Measurements from ENCODE around the gene KRT35.

The KRT35 gene

DNA sequence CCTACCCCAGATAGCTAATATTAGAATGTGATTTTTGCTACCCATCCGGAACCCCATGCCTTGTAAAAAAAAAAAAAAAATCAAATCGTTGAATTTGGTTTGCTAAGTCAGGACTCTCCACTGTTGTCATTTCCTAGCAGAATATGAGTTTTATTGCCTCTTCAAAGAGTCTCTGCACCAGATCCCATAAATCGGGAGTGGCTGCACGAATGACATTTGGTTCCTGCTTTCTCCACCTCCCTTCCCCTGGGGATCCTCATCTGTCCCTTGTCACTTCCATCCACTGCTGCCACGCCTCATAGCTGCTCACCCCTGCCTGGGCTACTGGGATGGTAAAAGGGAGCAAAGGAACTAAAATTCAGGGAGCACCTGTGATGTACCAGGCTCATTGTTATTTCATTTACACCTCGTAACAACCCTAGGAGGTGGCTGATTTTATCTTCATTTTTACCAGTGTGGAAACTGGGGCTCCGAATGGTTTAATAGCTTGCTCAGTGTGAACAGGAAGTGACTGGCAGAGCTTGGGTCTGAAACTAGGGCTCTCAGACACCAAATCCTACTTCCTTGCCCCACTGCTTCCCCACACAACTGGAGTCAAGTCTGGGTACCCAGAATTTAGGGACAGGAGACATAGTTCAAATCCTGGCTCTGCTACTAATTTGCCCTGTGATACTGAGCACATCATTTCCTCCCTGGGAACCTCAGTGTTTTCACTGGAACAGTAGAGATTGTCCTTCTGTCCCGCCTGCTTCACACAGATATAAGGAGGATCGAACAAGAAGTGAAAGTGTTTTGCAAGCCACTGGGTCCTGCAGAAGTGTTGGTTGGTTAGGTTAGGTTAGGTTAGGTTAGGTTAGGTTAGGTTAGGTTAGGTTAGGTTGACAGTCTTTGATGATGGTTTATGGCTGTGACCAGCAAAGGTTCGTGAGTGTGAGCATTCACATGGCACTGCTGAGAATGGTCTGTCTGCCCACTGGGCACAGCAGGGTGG, 9.3 kb upstream of the KRT35 start:
- no peak overlapping the region for H3K27ac ChIP-seq
- no peak for DNase-seq (ENCODE audit: low read depth, low spot score)

DNA sequence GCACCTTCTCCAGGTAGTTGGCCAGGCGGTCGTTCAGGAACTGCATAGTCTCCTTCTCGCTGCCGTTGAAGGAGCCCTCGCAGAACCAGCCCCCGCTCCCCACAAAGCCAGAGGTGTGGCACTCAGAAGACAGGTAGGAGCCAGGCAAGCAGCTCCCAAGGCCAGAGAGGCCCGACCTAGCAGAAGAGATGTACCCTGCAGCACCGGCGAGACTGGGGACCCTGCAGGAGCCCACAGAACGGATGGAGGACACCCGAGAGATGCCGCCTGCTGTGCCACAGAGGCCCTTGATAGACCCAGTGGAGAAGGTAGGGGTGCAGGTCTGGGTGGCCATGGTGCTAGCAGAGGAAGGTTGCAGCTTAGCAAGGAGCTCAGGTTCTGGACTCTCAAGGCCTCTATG, 8.6 kb upstream of the KRT35 start, which contains the start of gene KRT36:
Gene KRT36 (minus strand): TSS at position 380 of the 400 bp plus-strand sequence. CDS start 46 bp downstream, at position 334.
- no peak within 1 kb of the TSS for H3K27ac ChIP-seq
- no peak for DNase-seq (ENCODE audit: low read depth, low spot score)

DNA sequence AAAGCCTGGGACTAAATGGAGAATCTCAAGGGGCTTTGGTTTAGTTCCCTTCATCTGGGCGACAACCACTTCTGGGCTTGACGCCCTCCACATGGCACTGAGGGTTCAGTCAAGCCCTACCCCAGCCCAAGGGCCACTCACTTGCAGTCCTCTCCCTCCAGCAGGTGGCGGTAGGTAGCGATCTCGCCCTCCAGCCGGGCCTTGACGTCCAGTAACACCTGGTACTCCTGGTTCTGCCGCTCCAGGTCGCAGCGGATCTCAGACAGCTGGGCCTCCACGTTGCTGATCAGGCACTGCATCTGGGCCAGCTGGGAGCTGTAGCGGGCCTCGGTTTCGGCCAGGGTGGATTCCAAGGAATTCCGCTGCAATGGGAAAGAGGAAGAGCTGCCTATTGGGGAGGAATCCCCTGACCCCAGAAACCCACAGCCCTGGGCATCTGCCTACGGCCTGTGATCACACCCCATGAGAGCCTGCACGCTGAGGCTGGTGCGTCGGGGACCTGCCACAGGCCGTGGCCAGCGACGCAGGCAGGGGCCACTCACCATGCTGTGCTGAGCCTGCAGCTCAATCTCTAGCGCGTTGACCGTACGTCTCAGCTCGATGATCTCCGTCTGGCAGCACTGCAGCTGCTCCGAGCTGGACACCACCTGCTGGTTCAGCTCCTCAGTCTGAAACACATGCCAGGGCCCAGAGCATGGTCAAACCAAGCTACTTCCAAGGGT, 6.0 kb upstream of the KRT35 start:
- no peak for DNase-seq (ENCODE audit: low read depth, low spot score)
- no peak overlapping the region for H3K27ac ChIP-seq

DNA sequence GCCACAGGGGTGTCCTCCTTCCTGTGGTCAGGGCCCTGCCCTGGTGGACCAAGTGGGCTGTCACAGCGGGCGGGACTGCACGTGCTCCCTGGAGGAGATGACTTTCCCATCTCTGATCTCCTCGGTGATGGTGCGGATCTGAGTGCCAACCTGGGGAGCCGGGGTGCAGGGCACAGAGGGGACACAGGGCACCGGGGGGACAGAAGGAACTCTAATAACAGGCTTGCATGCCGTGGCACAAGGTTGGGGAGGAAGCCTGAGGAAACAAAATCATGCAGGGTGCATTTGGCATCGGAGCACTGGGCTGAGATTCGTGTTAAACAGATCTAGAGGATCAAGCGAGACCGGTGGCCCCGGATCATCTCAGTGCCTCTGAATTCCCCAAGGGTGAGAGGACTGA, 5.4 kb upstream of the KRT35 start:
- no peak overlapping the region for H3K27ac ChIP-seq
- DNase-seq (ENCODE audit: low read depth, low spot score), result no peak

DNA sequence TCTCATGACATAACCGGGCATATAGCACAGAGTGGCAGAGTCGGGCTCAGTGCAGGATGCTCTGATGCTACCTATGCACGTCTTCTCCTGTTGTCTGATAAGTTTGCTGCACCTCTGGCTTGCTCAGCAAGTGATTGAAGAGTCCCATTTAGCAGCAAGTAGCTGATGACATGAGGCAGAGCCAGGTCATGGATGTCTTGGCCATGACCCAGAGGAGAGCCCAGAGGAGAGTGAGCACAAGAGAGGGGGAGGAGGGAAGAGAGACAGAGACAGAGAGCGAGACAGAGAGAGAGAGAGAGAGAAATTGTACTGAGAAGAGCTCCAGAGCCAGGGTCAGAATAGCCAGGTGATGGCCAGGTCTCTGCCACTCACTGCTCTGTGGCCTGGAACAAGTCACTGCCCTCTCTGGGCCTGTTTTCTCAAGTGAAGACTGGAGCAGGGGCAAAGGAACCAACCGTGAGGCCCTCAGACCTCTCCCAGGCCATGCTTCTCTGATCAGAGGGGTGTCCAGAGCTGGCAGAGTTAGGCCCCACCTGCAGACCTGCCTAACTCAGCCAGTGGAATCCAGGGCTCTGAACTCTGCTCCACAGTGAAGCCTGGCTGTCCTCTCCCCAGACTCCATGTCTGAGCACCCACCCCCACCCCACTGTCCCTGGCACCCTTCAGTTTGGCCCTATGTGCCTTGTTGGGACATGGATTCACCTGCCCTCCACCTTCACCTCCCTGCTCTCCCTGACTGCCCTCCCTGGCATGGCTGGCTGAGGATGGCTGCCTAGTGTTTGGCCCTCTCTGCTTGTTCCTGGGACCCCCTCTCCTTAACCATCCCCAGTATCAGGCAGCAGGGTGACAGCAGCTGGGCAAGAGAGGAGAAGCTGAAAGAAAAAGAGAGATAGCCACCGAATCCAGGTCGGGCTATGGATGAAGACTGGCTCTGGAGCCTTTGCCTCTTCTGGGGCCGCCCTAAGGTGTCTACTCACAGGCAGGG, 4.3 kb upstream of the KRT35 start:
- DNase-seq (ENCODE audit: low read depth, low spot score), result no peak
- H3K27ac ChIP-seq, result no peak overlapping the region

DNA sequence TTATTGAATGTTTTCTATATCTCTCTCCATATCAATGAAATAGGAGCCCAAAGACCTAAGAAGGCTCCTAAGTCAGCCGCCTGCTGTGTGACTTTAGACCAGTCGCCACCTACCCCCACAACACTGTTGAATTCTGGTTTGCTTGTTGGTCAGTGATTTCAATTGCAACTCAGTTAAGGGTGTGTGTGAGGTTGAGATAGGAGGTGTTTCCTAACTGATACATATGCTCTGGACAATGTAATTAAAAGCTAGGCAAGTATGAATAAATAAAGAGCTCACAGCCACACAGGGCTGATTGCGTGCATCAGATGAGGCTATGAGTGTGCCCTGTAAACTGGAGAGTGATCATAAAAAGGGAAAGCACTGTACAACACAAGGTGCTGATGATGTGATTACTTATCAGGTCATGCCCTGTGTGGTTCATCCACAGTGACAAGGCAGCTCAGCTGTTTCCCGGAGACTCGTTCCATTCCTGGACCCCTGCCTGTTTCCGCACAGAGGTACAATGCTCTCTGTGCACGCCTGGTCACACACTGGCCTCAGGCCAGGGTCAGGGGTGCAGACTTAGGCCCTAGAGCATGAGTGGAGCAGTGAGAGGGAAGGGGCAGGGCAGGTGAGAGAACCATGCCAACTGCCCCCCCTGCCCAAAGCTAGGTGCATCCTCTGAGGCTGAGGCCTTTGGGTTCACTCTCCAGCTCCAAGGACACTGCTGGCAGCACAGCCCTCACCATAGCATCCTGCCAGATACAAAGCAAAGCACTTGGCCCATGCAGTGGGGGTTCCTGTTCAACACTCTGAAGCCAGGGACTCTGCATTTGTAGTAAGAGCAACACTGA, 3.3 kb upstream of the KRT35 start:
- no peak overlapping the region for H3K27ac ChIP-seq
- no peak for DNase-seq (ENCODE audit: low read depth, low spot score)

DNA sequence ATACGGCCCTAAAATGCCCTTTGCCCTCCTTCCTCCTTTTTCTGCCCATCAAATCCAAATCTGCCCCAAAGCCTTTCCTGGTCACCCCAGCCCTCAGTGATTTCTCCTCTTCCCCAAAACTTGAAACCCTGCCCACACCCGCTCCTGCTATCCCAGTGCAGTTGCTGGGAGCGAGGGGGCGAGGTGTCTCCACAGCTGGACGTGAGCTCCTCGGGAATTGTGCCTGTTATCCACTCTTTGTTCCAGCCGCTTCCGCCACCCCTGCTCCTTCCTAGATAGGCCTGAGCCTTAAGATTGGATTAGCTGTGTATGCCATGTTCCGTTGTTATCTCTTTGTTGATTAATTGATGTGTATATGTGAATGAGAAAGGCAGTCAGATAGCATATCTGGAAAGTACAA, 2.6 kb upstream of the KRT35 start:
- H3K27ac ChIP-seq, result no peak overlapping the region
- DNase-seq (ENCODE audit: low read depth, low spot score), result no peak

DNA sequence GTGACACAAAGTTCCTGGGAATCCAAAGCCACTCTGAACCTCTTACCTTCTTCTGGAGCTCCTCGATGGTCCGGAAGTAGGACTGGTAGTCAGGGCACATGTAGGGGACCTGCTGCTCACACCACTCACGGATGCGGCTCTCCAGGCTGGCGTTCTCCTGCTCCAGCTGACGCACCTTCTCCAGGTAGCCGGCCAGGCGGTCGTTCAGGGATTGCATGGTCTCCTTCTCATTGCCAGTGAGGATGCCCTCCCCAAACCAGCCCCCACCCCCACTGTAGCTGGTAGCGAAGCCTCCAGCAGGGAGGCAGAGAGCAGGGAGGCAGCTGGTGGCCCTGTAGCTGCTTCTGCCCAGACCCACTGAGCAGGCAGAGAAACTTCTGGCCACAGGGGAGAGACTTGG, 370 bp downstream of the KRT35 start:
- H3K27ac ChIP-seq, result no peak overlapping the region
- no peak for DNase-seq (ENCODE audit: low read depth, low spot score)

DNA sequence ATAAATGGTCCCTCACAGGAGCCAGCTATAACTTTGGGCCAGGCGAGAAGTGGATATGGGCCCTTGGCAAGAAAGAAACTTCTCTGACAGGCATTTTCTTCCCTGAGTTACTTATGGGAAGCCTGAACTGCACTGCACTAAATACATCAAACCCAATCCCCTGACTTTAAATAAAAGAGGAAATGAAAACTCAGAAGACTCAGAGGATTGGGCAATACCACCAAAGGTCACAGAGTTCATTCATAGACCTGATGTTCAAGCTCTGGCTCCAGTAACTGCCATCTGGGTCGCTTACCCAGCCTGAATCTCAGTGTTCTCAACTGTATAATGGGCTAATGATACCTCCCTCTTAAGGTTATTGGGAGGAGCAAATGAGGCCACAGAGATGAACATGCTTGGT, 815 bp downstream of the KRT35 start:
- no peak overlapping the region for H3K27ac ChIP-seq
- DNase-seq (ENCODE audit: low read depth, low spot score), result no peak

DNA sequence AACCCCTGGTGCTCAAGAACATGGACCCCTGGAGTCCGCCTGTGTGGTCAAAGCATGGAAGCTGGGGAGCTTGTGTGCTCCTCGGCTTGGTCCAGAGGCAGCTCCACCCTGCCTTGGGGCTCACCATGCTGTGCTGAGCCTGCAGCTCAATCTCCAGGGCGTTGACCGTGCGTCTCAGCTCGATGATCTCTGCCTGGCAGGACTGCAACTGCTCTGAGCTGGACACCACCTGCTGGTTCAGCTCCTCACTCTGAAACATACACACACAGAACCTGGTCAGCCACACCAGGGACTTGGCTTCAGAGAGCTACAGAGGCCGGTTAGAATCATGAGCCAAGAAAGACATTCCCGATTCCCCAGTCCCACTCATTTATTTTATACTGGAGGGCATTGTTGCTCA, 2.7 kb downstream of the KRT35 start:
- DNase-seq (ENCODE audit: low read depth, low spot score), result no peak
- no peak overlapping the region for H3K27ac ChIP-seq

DNA sequence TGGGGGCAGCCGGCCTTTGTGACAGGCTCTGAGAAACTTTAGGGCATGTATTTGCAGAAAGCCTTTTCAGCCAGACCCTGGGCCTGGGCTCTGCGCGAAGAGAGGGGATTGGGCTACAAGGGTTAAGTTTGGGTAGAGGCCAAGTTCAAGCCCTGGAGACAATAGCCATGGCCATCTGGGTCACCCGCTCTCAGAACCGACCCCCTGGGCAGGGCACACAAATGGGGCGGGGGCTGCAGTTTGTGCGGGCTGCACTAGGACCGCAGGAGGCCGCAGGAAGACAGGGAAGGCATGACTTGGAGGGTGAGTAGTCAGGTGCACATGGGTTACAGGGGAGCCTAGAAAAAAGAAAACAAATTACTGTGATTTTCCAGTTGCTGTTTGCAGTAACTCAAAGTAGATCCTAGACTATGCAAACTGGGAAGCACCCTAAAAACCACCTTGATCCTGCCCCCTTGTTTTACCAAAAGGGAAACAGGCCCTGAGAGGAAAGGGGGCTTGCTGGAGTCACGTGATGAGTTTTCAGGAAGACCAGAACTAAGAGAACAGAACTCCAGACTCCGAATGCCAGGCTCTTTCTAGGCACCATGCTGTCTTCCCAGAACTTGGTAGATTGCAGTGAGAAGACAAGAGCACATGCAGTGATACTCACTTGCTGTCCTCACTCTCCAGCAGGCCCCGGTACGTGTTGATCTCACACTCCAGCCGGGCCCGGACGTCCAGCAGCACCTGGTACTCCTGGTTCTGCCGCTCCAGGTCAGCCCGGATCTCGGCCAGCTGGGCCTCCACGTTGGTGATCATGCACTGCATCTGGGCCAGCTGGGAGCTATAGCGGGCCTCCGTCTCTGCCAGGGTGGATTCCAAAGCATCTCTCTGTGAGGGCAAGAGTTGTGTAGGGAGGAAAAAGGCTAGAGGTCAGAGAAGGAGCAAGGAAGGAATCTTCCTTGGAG, 3.8 kb downstream of the KRT35 start:
- DNase-seq (ENCODE audit: low read depth, low spot score), result no peak
- H3K27ac ChIP-seq, result no peak overlapping the region

DNA sequence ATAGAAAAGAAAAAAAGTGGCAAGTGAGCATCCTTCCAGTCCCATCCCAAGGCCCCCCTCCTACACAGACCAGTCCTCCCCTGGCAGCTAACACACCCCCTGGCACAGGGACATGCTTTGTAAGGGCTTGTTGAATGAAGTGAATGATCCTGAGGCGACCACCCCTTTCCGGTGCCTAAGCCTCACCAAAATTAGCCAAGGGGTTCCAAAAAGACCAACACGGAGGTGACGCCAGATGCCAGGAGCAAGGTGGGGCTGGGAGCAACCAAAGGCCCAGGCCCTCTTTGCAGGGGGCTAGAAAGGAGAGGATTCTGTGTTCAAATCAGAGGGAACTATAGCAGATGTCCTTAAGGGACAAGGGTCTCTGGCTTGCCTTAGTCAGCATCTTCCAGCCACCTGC, 5.5 kb downstream of the KRT35 start:
- H3K27ac ChIP-seq, result no peak overlapping the region
- DNase-seq (ENCODE audit: low read depth, low spot score), result no peak

DNA sequence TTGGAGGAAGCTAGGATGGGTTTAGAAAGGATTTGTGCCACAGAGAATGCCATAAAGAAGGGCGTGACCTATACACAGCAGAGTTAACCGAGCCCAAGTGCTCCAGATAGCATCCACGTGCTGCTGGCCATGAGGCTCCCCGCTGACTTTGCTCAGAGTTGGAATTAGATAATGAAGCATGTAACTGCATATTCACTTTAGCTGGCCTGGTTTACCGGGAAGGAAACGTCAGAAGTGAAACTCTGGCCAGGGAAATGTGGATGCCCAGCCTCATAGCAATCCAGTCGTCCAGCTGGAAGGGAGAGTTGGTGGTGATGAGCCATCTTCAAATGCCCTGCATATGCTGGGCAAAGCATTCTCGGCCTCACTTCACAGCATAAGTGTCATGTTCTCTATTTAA, 6.1 kb downstream of the KRT35 start:
- DNase-seq (ENCODE audit: low read depth, low spot score), result no peak
- H3K27ac ChIP-seq, result no peak overlapping the region

DNA sequence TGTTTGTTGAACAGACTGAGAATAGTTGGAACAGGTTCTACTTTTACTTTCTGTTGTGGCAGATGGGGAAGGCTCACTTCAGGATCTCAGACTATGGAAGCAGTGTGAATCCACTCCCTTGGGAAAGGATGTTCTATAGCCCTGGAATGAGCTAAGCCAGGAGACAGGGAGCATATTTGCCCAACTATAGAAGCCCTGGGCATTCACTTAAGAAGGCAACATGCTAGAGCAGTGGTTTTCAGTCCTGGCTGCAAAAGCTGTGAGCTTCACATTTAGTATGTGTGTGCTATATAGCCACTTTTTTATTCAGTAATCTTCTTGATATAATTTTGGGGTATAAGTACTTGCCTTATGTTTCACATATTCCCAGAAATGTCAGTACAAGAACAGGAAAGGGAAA, 12.6 kb downstream of the KRT35 start:
- H3K27ac ChIP-seq, result no peak overlapping the region

DNA sequence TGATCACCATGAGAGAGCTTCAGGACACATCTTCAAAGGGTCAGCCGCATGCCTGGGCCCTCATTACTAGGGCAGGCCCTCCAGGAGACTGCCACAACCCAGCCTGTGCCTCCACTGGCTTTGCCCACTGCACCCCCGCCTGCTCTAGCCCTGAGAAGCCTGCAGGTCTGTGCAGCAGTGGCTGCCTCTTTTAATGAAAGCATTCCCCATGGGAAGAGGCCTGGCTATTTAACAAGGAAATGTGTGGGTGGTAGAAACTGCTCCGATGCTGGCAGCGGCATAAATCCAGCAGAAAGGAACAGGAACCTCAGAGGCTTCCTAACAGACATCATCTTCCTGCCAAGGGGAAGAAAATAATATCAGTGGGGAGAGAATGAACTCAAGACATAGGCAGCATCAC, 13.4 kb downstream of the KRT35 start:
- DNase-seq (ENCODE audit: low read depth, low spot score), result no peak
- no peak overlapping the region for H3K27ac ChIP-seq

More for the DNA sequence above, 12.6 kb downstream of the KRT35 start:
- no peak for DNase-seq (ENCODE audit: low read depth, low spot score)

DNA sequence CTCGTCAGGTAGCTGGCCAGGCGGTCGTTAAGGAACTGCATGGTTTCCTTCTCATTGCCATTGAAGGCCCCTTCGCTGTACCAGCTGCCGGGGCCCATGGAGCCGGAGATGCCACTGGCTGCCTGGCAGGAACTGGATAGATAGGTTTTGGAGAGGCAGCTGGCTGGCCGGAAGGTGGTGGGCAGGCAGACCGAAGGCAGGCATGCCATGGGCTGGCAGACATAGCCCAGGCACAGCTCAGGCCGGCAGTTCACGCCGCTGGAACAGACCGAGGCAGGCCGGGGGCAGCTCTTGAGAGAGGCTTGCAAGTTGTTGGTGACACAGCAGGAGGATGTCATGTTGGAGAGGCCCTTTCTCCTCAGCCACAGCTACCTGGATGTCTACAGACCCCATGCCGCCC, 14.0 kb downstream of the KRT35 start, which contains the start of gene KRT32:
Gene KRT32 (minus strand): TSS at position 399 of the 400 bp plus-strand sequence. CDS start 61 bp downstream, at position 338.
- H3K27ac ChIP-seq, result no peak within 1 kb of the TSS
- no peak for DNase-seq (ENCODE audit: low read depth, low spot score)

DNA sequence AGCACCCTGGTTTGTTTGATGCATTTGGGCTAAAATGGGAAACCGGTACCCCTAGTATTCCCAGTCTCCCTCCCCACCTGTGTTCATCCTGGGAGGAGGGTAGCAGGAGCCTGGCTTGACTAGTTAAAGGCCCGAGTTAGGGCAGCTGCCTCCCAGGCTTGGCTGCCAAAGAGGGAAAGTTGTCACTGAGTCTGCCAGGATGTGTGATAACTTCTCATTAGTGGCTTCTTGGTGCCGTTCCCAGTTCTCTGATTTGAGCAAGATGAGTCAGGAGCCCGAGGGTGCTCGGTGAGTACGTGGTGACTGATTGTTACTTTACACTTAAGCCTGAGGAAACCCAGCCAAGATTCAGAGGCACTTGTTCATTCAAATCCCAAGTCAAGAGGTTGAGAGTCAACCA, 16.3 kb downstream of the KRT35 start:
- peak; percentile 87 for DNase-seq (ENCODE audit: low read depth, low spot score)
- H3K27ac ChIP-seq, result no peak overlapping the region

DNA sequence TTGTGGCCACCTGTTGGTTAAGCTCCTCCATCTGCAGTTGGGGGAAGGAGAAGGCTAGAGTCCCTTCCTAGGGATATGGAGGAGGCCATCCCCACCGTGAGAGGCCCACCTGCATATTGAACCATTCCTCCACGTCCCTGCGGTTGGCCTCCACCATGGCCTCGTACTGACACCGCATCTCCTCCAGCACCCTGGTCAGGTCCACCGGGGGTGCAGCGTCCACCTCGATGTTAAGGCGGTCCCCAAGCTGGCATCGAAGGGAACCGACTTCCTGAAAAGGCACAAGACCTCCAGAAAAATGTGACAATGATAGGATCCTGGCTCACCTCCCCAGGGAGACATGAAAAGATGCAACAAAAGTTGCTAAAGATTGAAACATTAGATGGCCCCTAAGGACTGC, 16.8 kb downstream of the KRT35 start:
- H3K27ac ChIP-seq, result no peak overlapping the region
- DNase-seq (ENCODE audit: low read depth, low spot score), result no peak
